Measurements from ENCODE around the gene TCF7. TPM values are rescaled to one million over a fixed set of nuclear protein-coding genes. Genes with fewer than 3 reads are reported as not detected.

The TCF7 gene
- total RNA-seq, 2 donors from 2014 or later, result 4.3 to 9.4 TPM

DNA sequence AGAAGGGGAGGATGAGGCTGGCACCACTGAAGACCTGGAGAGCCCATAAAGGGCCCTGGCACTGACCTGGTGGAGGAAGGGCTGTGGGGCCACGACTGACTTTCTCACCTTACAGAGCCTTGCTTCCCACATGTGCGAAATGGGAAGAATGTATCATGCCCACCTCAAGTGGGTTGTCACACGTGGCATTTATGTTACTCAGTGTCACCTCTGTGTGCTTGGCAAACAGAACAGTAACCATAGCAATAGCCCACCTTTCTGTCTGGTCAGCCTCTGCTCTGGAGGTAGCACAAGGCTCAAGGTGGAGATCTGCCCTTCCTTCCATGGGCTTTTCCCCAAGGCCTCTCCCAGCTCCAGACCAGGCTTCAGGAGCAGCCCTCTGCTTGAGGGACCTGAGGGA is 16.7 kb downstream of the TCF7 start:
- Histone ChIP-seq H3K27ac (peak overlapping the region; percentile 3), H3K9me3 (no peaks in the 10 kb centered on the region), H3K4me1 (no peaks in the 10 kb centered on the region), H3K27me3 (no peaks in the 10 kb centered on the region), H3K9ac (ENCODE audit: low read depth in 2 of 2, low read length in 2 of 2) (peak overlapping the region in 1 of 2 donors; percentile 28), H3K4me3 (no peak overlapping the region), H3K36me3 (no peaks in the 10 kb centered on the region)
- intact Hi-C loops (cut with DNase I), result no loop called here
- DNase-seq, result no peak
- TF ChIP-seq CTCF (IDR thresholded peaks at IDR 0.05), result no peak

- DNase-seq, result no peak
- Histone ChIP-seq H3K9ac (ENCODE audit: low read depth in 2 of 2, low read length in 2 of 2) (peak overlapping the region in 1 of 2 donors; percentile 28), H3K27ac (peak overlapping the region; percentile 3), H3K27me3 (no peaks in the 10 kb centered on the region), H3K36me3 (no peaks in the 10 kb centered on the region), H3K4me1 (no peaks in the 10 kb centered on the region), H3K4me3 (no peak overlapping the region), H3K9me3 (no peaks in the 10 kb centered on the region)
- no peak for TF ChIP-seq CTCF (IDR thresholded peaks at IDR 0.05)
- intact Hi-C loops (cut with DNase I), result no loop called here
These were observed 17.3 kb downstream of the TCF7 start for GRCh38 chr5:134131578-134132350.

DNA sequence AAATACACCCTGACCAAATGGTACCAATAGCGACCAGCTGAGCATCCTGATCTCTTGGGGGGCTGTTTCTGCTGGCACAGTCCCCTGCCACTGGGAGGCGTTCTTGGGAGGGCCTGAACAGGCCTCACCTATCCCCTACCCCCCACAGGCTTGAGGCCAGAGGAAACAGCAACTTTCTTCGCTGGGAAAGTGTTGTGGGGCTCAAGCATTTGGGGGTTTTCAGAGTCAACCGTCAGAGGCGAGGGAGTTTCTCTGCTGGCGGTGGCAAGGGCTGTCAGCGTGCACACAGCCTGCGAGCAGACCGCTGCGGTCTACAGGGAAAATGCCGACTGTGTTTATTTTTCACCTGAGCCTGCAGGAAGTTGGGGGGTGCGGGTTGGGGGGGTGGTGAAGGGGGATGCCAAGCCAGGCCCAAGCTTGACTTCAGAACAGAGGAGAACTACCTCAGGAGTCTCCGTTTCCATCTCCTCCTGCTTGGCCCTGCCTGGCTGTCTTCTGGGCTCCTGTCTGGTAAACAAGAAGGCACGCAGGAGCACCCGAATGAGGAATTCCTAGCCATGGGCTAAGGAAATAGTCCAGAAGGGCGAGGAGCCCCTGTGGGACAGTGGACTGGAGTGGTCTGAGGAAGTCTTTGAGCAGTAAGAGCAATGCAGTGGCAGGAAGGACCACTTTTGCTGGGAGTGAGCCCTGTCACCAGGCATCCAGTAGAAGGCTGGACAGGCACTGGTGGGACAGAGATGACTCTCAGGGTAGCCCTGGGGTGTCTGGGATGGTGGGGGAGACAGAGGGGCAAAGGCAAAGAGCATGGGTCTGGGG is 18.1 kb downstream of the TCF7 start:
- Histone ChIP-seq H3K4me3 (no peak overlapping the region), H3K36me3 (no peaks in the 10 kb centered on the region), H3K9me3 (no peaks in the 10 kb centered on the region), H3K27me3 (no peaks in the 10 kb centered on the region), H3K9ac (ENCODE audit: low read depth in 2 of 2, low read length in 2 of 2) (no peak overlapping the region), H3K27ac (no peak overlapping the region), H3K4me1 (no peaks in the 10 kb centered on the region)
- no peak for TF ChIP-seq CTCF (IDR thresholded peaks at IDR 0.05)
- DNase-seq, result no peak
- intact Hi-C loops (cut with DNase I), result no loop called here

DNA sequence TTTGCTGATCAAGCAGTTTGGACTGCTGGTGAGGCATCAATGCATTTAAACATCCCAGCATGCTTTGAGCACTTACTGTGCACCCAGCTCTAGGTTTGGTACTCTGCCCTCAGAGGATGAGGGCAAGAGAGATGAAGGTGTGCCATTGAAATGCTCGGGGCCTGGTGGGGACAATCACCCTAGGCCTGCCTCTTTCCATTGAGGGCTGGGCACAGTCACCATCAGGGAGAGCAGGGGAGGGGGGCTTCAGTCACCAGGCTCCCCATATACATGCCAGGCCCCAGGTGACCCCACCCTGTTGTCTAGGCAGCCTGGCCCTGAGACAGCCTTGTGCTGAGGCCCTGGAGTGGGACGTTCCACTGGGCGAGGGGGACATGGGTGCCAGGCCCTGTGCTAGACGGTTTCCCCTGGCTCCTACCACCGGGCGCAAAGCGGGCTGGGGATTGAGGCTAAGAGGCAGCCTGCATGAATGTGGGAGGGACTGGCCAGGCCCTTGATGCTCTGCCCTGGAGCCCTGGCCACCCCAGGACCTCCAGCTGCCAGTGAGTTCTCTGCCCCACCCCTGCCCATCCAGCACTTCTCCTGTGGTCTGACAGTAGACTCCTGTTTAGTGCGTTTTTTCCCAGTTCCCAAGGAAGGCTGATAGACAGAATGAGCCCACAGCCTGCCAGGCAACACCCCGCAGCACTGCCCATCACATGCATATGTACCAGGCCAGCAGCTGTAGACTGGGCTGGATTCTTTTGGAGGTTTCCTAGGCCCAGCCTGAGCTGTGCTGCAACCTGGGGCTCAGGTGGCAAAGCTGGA is 18.9 kb downstream of the TCF7 start:
- intact Hi-C loops (cut with DNase I), result no loop called here
- no peak overlapping the region for H3K27ac ChIP-seq
- no peaks in the 10 kb centered on the region for H3K4me1 ChIP-seq
- no peaks in the 10 kb centered on the region for H3K27me3 ChIP-seq
- H3K9ac ChIP-seq (ENCODE audit: low read depth in 2 of 2, low read length in 2 of 2), result no peak overlapping the region
- DNase-seq, result no peak
- H3K9me3 ChIP-seq, result no peaks in the 10 kb centered on the region
- H3K4me3 ChIP-seq, result no peak overlapping the region
- no peak for TF ChIP-seq CTCF (IDR thresholded peaks at IDR 0.05)
- H3K36me3 ChIP-seq, result no peaks in the 10 kb centered on the region

GRCh38 chr5:134133995-134134541 is 19.6 kb downstream of the TCF7 start:
- Histone ChIP-seq H3K9me3 (no peaks in the 10 kb centered on the region), H3K4me3 (no peak overlapping the region), H3K9ac (ENCODE audit: low read depth in 2 of 2, low read length in 2 of 2) (no peak overlapping the region), H3K27me3 (no peaks in the 10 kb centered on the region), H3K36me3 (no peaks in the 10 kb centered on the region), H3K4me1 (no peaks in the 10 kb centered on the region), H3K27ac (no peak overlapping the region)
- intact Hi-C loops (cut with DNase I), result no loop called here
- no peak for TF ChIP-seq CTCF (IDR thresholded peaks at IDR 0.05)
- no peak for DNase-seq
